ENCODE measurements around the gene MRPS23. TPM values are rescaled to one million over a fixed set of nuclear protein-coding genes. Genes with fewer than 3 reads are reported as not detected.
A peak's percentile ranks its signal among the peaks of the same experiment; 100 is the strongest.

MRPS23 gene
- total and polyA plus RNA-seq, 2 of the 13 experiments (the other 11 are each of a cell fraction or from before 2014, with no cell fraction given), result 63.2 to 181 TPM

DNA sequence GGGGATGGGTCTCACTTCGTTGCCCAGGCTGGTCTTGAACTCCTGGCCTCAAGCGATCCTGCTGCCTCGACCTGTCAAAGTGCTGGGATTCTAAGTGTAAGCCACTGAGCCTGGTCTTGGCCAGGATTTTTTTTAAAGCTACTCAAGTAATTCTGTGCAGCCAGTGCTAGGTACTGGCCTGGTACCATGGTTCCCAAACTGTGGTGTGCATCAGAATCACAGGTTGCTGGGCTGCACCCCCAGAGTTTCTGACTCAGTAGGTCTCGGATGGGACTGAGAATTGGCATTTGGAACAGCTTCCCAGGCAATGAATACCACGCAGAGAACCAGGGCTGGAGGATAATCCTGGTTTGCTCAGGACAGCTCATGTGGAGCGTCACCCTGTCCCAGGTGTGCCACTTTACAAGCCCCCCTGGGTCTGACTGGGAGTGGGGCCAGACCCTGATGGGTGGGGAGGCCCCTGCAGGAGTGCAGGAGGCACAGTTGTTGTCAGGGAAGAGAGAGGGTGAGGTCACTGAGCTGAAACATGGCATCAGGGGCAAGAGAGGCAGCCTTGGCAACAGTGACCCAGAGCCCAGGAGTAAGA, 10.7 kb upstream of the MRPS23 start (continued):
- TF ChIP-seq ZNF703 (CRISPR knock-in tag; IDR thresholded peaks at IDR 0.05; ENCODE audit: borderline replicate concordance) (no peak), MBD4 (IDR thresholded peaks at IDR 0.05; ENCODE audit: borderline replicate concordance, low read length) (no peak), NRL (CRISPR knock-in tag; IDR thresholded peaks at IDR 0.05; ENCODE audit: borderline replicate concordance) (no peak; the same call in 1 of the 2 replicates), U2AF1 (optimal IDR thresholded peaks at IDR 0.05; ENCODE audit: low read depth, low read length) (peak; percentile 12), ZNF543 (CRISPR knock-in tag; IDR thresholded peaks at IDR 0.05) (no peak), TMF1 (CRISPR knock-in tag; IDR thresholded peaks at IDR 0.05; ENCODE audit: low read depth) (no peak), PCBP1 (IDR thresholded peaks at IDR 0.05; ENCODE audit: borderline replicate concordance, low read depth, low read length) (no peak), NR2F2 (IDR thresholded peaks at IDR 0.05; ENCODE audit: borderline replicate concordance, low read depth) (no peak), ZIK1 (CRISPR knock-in tag; IDR thresholded peaks at IDR 0.05; ENCODE audit: borderline replicate concordance, low read depth) (no peak), ZNF530 (CRISPR knock-in tag; IDR thresholded peaks at IDR 0.05; ENCODE audit: low read depth) (0 out of 2 replicates have a peak, but pooled peaks have one; percentile 32), ATF7-NPFF (CRISPR knock-in tag; IDR thresholded peaks at IDR 0.05; ENCODE audit: low read depth) (0 out of 2 replicates have a peak, but pooled peaks have one; percentile 18), SMAD9 (CRISPR knock-in tag; IDR thresholded peaks at IDR 0.05) (0 out of 2 replicates have a peak, but pooled peaks have one; percentile 51), FOXK2 (IDR thresholded peaks at IDR 0.05) (no peak), FOXJ3 (CRISPR knock-in tag; IDR thresholded peaks at IDR 0.05; ENCODE audit: borderline replicate concordance) (no peak), ZMAT3 (CRISPR knock-in tag; conservative IDR thresholded peaks at IDR 0.05) (0 out of 2 replicates have a peak, but pooled peaks have one; percentile 45), MEIS1 (CRISPR knock-in tag; IDR thresholded peaks at IDR 0.05; ENCODE audit: borderline replicate concordance) (no peak), PHB2 (IDR thresholded peaks at IDR 0.05; ENCODE audit: partially characterized antibody) (no peak), KAT8 (CRISPR knock-in tag; IDR thresholded peaks at IDR 0.05) (no peak), KDM1A (CRISPR knock-in tag; IDR thresholded peaks at IDR 0.05) (no peak)
- TF ChIP-seq, protein P1, sequence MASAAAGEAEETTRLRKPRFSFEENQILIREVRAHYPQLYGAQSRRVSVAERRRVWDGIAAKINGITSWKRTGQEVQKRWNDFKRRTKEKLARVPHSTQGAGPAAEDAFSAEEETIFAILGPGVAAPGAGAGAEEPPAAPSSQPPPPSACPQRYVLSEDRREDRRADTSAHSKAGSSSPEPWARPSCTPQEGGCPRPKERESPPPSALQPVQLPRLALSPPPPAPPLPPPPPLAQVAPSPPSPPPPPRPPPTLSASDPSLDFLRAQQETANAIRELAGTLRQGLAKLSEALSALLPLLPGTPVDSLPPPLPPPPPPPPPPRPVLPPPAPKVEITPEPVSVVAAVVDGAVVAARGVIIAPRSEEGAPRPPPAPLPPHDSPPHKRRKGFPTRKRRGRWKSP (CRISPR knock-in tag; IDR thresholded peaks at IDR 0.05), result no peak
- TF ChIP-seq, protein P2, sequence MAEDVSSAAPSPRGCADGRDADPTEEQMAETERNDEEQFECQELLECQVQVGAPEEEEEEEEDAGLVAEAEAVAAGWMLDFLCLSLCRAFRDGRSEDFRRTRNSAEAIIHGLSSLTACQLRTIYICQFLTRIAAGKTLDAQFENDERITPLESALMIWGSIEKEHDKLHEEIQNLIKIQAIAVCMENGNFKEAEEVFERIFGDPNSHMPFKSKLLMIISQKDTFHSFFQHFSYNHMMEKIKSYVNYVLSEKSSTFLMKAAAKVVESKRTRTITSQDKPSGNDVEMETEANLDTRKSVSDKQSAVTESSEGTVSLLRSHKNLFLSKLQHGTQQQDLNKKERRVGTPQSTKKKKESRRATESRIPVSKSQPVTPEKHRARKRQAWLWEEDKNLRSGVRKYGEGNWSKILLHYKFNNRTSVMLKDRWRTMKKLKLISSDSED (CRISPR knock-in tag; IDR thresholded peaks at IDR 0.05), result no peak
- TF ChIP-seq, protein P3, sequence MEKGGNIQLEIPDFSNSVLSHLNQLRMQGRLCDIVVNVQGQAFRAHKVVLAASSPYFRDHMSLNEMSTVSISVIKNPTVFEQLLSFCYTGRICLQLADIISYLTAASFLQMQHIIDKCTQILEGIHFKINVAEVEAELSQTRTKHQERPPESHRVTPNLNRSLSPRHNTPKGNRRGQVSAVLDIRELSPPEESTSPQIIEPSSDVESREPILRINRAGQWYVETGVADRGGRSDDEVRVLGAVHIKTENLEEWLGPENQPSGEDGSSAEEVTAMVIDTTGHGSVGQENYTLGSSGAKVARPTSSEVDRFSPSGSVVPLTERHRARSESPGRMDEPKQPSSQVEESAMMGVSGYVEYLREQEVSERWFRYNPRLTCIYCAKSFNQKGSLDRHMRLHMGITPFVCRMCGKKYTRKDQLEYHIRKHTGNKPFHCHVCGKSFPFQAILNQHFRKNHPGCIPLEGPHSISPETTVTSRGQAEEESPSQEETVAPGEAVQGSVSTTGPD (CRISPR knock-in tag; IDR thresholded peaks at IDR 0.05), result no peak
- TF ChIP-seq, protein P4, sequence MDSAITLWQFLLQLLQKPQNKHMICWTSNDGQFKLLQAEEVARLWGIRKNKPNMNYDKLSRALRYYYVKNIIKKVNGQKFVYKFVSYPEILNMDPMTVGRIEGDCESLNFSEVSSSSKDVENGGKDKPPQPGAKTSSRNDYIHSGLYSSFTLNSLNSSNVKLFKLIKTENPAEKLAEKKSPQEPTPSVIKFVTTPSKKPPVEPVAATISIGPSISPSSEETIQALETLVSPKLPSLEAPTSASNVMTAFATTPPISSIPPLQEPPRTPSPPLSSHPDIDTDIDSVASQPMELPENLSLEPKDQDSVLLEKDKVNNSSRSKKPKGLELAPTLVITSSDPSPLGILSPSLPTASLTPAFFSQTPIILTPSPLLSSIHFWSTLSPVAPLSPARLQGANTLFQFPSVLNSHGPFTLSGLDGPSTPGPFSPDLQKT (CRISPR knock-in tag; IDR thresholded peaks at IDR 0.05; ENCODE audit: borderline replicate concordance), result no peak
- TF ChIP-seq, protein P5, sequence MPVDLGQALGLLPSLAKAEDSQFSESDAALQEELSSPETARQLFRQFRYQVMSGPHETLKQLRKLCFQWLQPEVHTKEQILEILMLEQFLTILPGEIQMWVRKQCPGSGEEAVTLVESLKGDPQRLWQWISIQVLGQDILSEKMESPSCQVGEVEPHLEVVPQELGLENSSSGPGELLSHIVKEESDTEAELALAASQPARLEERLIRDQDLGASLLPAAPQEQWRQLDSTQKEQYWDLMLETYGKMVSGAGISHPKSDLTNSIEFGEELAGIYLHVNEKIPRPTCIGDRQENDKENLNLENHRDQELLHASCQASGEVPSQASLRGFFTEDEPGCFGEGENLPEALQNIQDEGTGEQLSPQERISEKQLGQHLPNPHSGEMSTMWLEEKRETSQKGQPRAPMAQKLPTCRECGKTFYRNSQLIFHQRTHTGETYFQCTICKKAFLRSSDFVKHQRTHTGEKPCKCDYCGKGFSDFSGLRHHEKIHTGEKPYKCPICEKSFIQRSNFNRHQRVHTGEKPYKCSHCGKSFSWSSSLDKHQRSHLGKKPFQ (CRISPR knock-in tag; IDR thresholded peaks at IDR 0.05; ENCODE audit: insufficient replicate concordance), result no peak

Data from HepG2 (cell line).